H9 (cell line): Measurements from ENCODE around the gene PLA1A. TPM values are rescaled to one million over a fixed set of nuclear protein-coding genes. Genes with fewer than 3 reads are reported as not detected.

Experiments
- DNase-seq: peaks from one replicate; pipeline ENCODE4 v3.0.0-alpha.2; 2017
- H2AFZ ChIP-seq: one replicate; pipeline ENCODE4 v1.6.1; 2013; ENCODE audit warnings: mild to moderate bottlenecking, low read length, control low read depth, moderate library complexity
- H2AK5ac ChIP-seq: 2 replicates; pipeline ENCODE4 v1.6.1; 2013; ENCODE audit warnings: low read length, control low read depth, mixed read lengths; ENCODE audit not compliant: insufficient read length
- H2BK120ac ChIP-seq: one replicate; pipeline ENCODE4 v1.6.1; 2013; ENCODE audit warnings: low read depth, mild to moderate bottlenecking, low read length, control low read depth, inconsistent platforms; ENCODE audit not compliant: poor library complexity, severe bottlenecking
- H2BK12ac ChIP-seq: 2 replicates; pipeline ENCODE4 v1.6.1; 2013; ENCODE audit warnings: low read length, control low read depth, mixed read lengths, low read depth; ENCODE audit not compliant: insufficient read length
- H2BK15ac ChIP-seq: 2 replicates; pipeline ENCODE4 v1.6.1; 2013; ENCODE audit warnings: low read depth, low read length, control low read depth
- H2BK20ac ChIP-seq: one replicate; pipeline ENCODE4 v1.6.1; 2013; ENCODE audit warnings: low read depth, mild to moderate bottlenecking, low read length, control low read depth, inconsistent platforms; ENCODE audit not compliant: poor library complexity, severe bottlenecking
- H2BK5ac ChIP-seq: 2 replicates; pipeline ENCODE4 v1.6.1; 2013; ENCODE audit warnings: low read length, control low read depth, mixed read lengths; ENCODE audit not compliant: insufficient read length
- H3K14ac ChIP-seq: 2 replicates; pipeline ENCODE4 v1.6.1; 2013; ENCODE audit warnings: low read length, control low read depth; ENCODE audit not compliant: insufficient read depth
- H3K18ac ChIP-seq: 2 replicates; pipeline ENCODE4 v1.6.1; 2013; ENCODE audit warnings: low read depth, mild to moderate bottlenecking, mixed read lengths, low read length, control low read depth; ENCODE audit not compliant: insufficient read length
- H3K23ac ChIP-seq: 2 replicates; pipeline ENCODE4 v1.6.1; 2013; ENCODE audit warnings: low read length, control low read depth, mixed read lengths, low read depth; ENCODE audit not compliant: insufficient read length
- H3K23me2 ChIP-seq: 2 replicates; pipeline ENCODE4 v1.6.1; 2013; ENCODE audit warnings: low read depth, mild to moderate bottlenecking, mixed read lengths, low read length, control low read depth; ENCODE audit not compliant: insufficient read length, poor library complexity, severe bottlenecking
- H3K27ac ChIP-seq: 2 replicates; pipeline ENCODE4 v1.5.1; 2013; ENCODE audit warnings: low read length, control low read depth, mixed read lengths, low read depth; ENCODE audit not compliant: insufficient read length
- H3K27me3 ChIP-seq: 2 replicates; pipeline ENCODE4 v1.6.1; 2013; ENCODE audit warnings: low read length, control low read depth, inconsistent platforms; ENCODE audit not compliant: insufficient read depth
- H3K4ac ChIP-seq: 2 replicates; pipeline ENCODE4 v1.6.1; 2013; ENCODE audit warnings: low read depth, mild to moderate bottlenecking, control low read depth, inconsistent platforms, low read length, moderate library complexity
- H3K4me1 ChIP-seq: 2 replicates; pipeline ENCODE4 v1.6.1; 2013; ENCODE audit warnings: low read length, control low read depth, inconsistent platforms; ENCODE audit not compliant: insufficient read depth
- H3K4me2 ChIP-seq: 2 replicates; pipeline ENCODE4 v1.6.1; 2013; ENCODE audit warnings: low read length, control low read depth, mixed read lengths; ENCODE audit not compliant: insufficient read length, insufficient read depth
- H3K56ac ChIP-seq: 2 replicates; pipeline ENCODE4 v1.6.1; 2013; ENCODE audit warnings: low read depth, mild to moderate bottlenecking, mixed read lengths, low read length, control low read depth; ENCODE audit not compliant: insufficient read length
- H3K79me1 ChIP-seq: 2 replicates; pipeline ENCODE4 v1.6.1; 2013; ENCODE audit warnings: low read depth, mild to moderate bottlenecking, moderate library complexity, low read length, control low read depth, inconsistent platforms; ENCODE audit not compliant: insufficient read depth, poor library complexity, severe bottlenecking
- H3K79me2 ChIP-seq: 2 replicates; pipeline ENCODE4 v1.6.1; 2013; ENCODE audit warnings: low read length, control low read depth, inconsistent platforms; ENCODE audit not compliant: insufficient read depth
- H3K9ac ChIP-seq: 2 replicates; pipeline ENCODE4 v1.6.1; 2013; ENCODE audit warnings: low read length, control low read depth, mixed read lengths; ENCODE audit not compliant: insufficient read length; ENCODE audit errors: extremely low read depth
- H3K9me3 ChIP-seq: one replicate; pipeline ENCODE4 v1.6.1; 2013; ENCODE audit warnings: low read depth, low read length, inconsistent platforms; ENCODE audit not compliant: control insufficient read depth
- H3T11ph ChIP-seq: one replicate; pipeline ENCODE4 v1.6.1; 2013; ENCODE audit warnings: mild to moderate bottlenecking, low read length, control low read depth, inconsistent platforms
- H4K20me1 ChIP-seq: one replicate; pipeline ENCODE4 v1.6.1; 2013; ENCODE audit not compliant: control insufficient read depth, insufficient read length, insufficient read depth
- H4K5ac ChIP-seq: 2 replicates; pipeline ENCODE4 v1.6.1; 2013; ENCODE audit warnings: low read depth, mild to moderate bottlenecking, mixed read lengths, low read length, control low read depth; ENCODE audit not compliant: insufficient read length
- H4K8ac ChIP-seq: replicated peaks from 2 replicates; pipeline ENCODE4 v1.6.1; 2013; ENCODE audit warnings: low read length, control low read depth, mixed read lengths, low read depth; ENCODE audit not compliant: insufficient read length
- H4K91ac ChIP-seq: 2 replicates; pipeline ENCODE4 v1.6.1; 2013; ENCODE audit warnings: low read depth, mild to moderate bottlenecking, moderate library complexity, mixed read lengths, low read length, control low read depth; ENCODE audit not compliant: insufficient read length
- H3K27ac Mint-ChIP-seq, 3 experiments: 2 replicates in 2 of 3; 3 replicates in 1 of 3; pipeline ENCODE4 v1.8.0; 2020 to 2021; ENCODE audit warnings: mixed read lengths in 3 of 3, mild to moderate bottlenecking in 1 of 3, moderate library complexity in 1 of 3
- H3K27me3 Mint-ChIP-seq: 2 replicates; pipeline ENCODE4 v1.8.0; 2021; ENCODE audit warnings: low read depth, mild to moderate bottlenecking, moderate library complexity, mixed read lengths
- H3K36me3 Mint-ChIP-seq, 3 experiments: 2 replicates in 2 of 3; 3 replicates in 1 of 3; pipeline ENCODE4 v1.8.0; 2020 to 2021; ENCODE audit warnings: low read depth in 3 of 3, mixed read lengths in 3 of 3; ENCODE audit not compliant: insufficient read depth in 1 of 3
- H3K4me1 Mint-ChIP-seq, 2 experiments: 2 replicates each; pipeline ENCODE4 v1.8.0; 2020; ENCODE audit warnings: mixed read lengths in 2 of 2
- H3K4me3 Mint-ChIP-seq, 2 experiments: 2 replicates in 1 of 2; 3 replicates in 1 of 2; pipeline ENCODE4 v1.8.0; 2020 to 2021; ENCODE audit warnings: mild to moderate bottlenecking in 2 of 2, mixed read lengths in 2 of 2, moderate library complexity in 1 of 2
- H3K9me3 Mint-ChIP-seq, 2 experiments: 2 replicates in 1 of 2; 3 replicates in 1 of 2; pipeline ENCODE4 v1.8.0; 2020; ENCODE audit warnings: mild to moderate bottlenecking in 2 of 2, mixed read lengths in 2 of 2, moderate library complexity in 1 of 2
- CTCF ChIP-seq: fragments of 200-600 bp; sonication (generic); conservative IDR thresholded peaks from 3 replicates; pipeline ENCODE4 v1.8.0; 2021; ENCODE audit warnings: antibody characterized with exemption, mild to moderate bottlenecking
- WGBS: extraction: QIAGEN DNeasy Blood & Tissue Kit; methylation state at CpG from one replicate; pipeline ENCODE4 v1.1.7; 2013; ENCODE audit warnings: missing lambda C conversion rate, low lambda C conversion rate, mixed read lengths; ENCODE audit not compliant: insufficient read length; ENCODE audit errors: extremely low coverage; 5-methylcytosine and 5-hydroxymethylcytosine counted together
- total RNA-seq: library from RNA; stranded (reverse); gene quantifications from 2 replicates; pipeline ENCODE4 v1.2.1, GENCODE V29; 2021

Gene PLA1A
- total RNA-seq, 1 experiment from 2014 or later = not detected

GRCh38 chr3:119613872-119614271, 16.2 kb downstream of the PLA1A start:
- no peak overlapping the region for H3K27ac ChIP-seq
- no peaks in the 10 kb centered on the region for H4K20me1 ChIP-seq
- H2BK5ac ChIP-seq = no peak overlapping the region
- H3K4me1 Mint-ChIP-seq = peaks cover 0 to 3% of the 10 kb centered on the region in 2 experiments; a peak in 2 of 4 replicates
- no peaks in the 10 kb centered on the region for H3K79me1 ChIP-seq
- H4K8ac ChIP-seq = no peak overlapping the region
- no peak for DNase-seq
- H3K79me2 ChIP-seq = no peaks in the 10 kb centered on the region
- no peak overlapping the region for H3K18ac ChIP-seq
- H3K23ac ChIP-seq = no peak overlapping the region
- no peaks in the 10 kb centered on the region; the same call in none of the 2 replicates for H3K27me3 Mint-ChIP-seq
- no peak overlapping the region for H2BK20ac ChIP-seq
- H4K91ac ChIP-seq = no peak overlapping the region
- H3K14ac ChIP-seq = no peak overlapping the region
- H2BK12ac ChIP-seq = no peak overlapping the region
- H3K4me1 ChIP-seq = no peaks in the 10 kb centered on the region
- H3K9me3 ChIP-seq = no peaks in the 10 kb centered on the region
- no CpG with 5 or more reads among the region's 4 CpGs for WGBS
- H4K5ac ChIP-seq = no peak overlapping the region
- H3K9me3 Mint-ChIP-seq = no peaks in the 10 kb centered on the region
- H3K9ac ChIP-seq = no peak overlapping the region
- no peak overlapping the region for H2AFZ ChIP-seq
- no peak overlapping the region for H3K56ac ChIP-seq
- peaks cover 1% of the 10 kb centered on the region; the same call in 1 of the 2 replicates for H3K27me3 ChIP-seq
- H3K4me3 Mint-ChIP-seq = no peak overlapping the region
- H3K23me2 ChIP-seq = no peaks in the 10 kb centered on the region
- no peak overlapping the region for H2AK5ac ChIP-seq
- no peak overlapping the region for H3K4me2 ChIP-seq
- H3K4ac ChIP-seq = no peak overlapping the region
- no peak overlapping the region for H2BK15ac ChIP-seq
- TF ChIP-seq CTCF = no peak
- no peak overlapping the region for H3T11ph ChIP-seq
- H3K27ac Mint-ChIP-seq = no peak overlapping the region
- no peaks in the 10 kb centered on the region for H3K36me3 Mint-ChIP-seq
- H2BK120ac ChIP-seq = no peak overlapping the region
